OCI-LY3 (cell line): ENCODE measurements around the gene SEMA5B.

Experiments
- H2AFZ ChIP-seq: fragments of 200-600, 300-600 bp; shearing (Covaris generic); 2 replicates; pipeline ENCODE4 v1.6.0; 2014; ENCODE audit warnings: antibody characterized with exemption, low read depth, low read length
- H3K27ac ChIP-seq: fragments of 200-600, 300-600 bp; sonication (generic); 2 replicates; pipeline ENCODE4 v1.5.1; 2014; ENCODE audit warnings: mild to moderate bottlenecking, low read length, moderate library complexity, mixed read lengths
- H3K27me3 ChIP-seq: fragments of 200-600, 300-600 bp; sonication (generic); 2 replicates; pipeline ENCODE4 v1.6.1; 2014; ENCODE audit warnings: low read depth, low read length, mixed read lengths
- H3K36me3 ChIP-seq: fragments of 200-600, 300-600 bp; sonication (generic); replicated peaks from 2 replicates; pipeline ENCODE3; 2014; ENCODE audit warnings: low read depth, low read length, mixed read lengths
- H3K4me1 ChIP-seq: fragments of 300-600, 200-600 bp; sonication (generic); 2 replicates; pipeline ENCODE4 v1.6.1; 2014; ENCODE audit warnings: low read length, mixed read lengths
- H3K4me2 ChIP-seq: fragments of 200-600, 300-600 bp; sonication (generic); 2 replicates; pipeline ENCODE4 v1.6.1; 2014; ENCODE audit warnings: low read length, mixed read lengths
- H3K4me3 ChIP-seq: fragments of 300-600, 200-600 bp; sonication (generic); 2 replicates; pipeline ENCODE4 v1.5.1; 2014; ENCODE audit warnings: antibody characterized with exemption, mild to moderate bottlenecking, low read length, moderate library complexity
- H3K79me2 ChIP-seq: fragments of 300-600, 200-600 bp; shearing (Covaris generic); 2 replicates; pipeline ENCODE4 v1.6.1; 2014; ENCODE audit warnings: mild to moderate bottlenecking, low read length, mixed read lengths
- H3K9ac ChIP-seq: fragments of 300-600, 200-600 bp; shearing (Covaris generic); 2 replicates; pipeline ENCODE4 v1.6.0; 2014; ENCODE audit warnings: mild to moderate bottlenecking, low read length, moderate library complexity
- H3K9me3 ChIP-seq: fragments of 200-600, 300-600 bp; shearing (Covaris generic); 2 replicates; pipeline ENCODE4 v1.6.1; 2014; ENCODE audit warnings: low read length, mixed read lengths; ENCODE audit not compliant: insufficient read depth
- H4K20me1 ChIP-seq: fragments of 200-600, 300-600 bp; sonication (generic); 2 replicates; pipeline ENCODE4 v1.6.1; 2016; ENCODE audit warnings: low read length, mixed read lengths; ENCODE audit not compliant: insufficient read depth
- EZH2phosphoT487 ChIP-seq: fragments of 200-600 bp; shearing (Covaris generic); IDR thresholded peaks from 2 replicates; pipeline ENCODE4 v1.6.1; 2018; ENCODE audit warnings: antibody characterized with exemption, mixed run types, low read depth
- TF ChIP-seq, protein P1 (sequence below): fragments of 200-600, 300-600 bp; sonication (generic); IDR thresholded peaks from 2 replicates; pipeline ENCODE4 v1.5.1; 2014; ENCODE audit warnings: antibody characterized with exemption, low read length, low read depth

The SEMA5B gene

DNA sequence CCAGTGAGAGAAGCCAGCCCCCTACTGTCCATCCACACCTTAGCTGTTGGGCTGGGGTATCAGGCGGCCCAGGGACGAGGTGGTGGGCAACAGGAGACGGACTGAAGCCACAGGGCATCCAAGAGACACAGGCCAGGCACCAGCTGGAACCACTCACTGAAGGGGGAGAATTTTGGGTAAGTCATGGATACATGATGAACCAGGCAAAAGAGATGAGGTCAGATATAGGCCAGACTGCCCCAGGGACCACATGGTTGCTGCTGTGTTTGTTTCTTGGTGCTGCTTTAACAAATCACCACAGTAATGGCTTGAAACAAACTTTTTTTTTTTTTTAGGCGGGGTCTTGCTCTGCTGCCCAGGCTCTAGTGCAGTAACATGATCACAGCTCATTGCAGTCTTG lies 66.4 kb downstream of the SEMA5B start:
- no peaks in the 10 kb centered on the region for H3K79me2 ChIP-seq
- no peak for TF ChIP-seq EZH2phosphoT487
- TF ChIP-seq, protein P1, sequence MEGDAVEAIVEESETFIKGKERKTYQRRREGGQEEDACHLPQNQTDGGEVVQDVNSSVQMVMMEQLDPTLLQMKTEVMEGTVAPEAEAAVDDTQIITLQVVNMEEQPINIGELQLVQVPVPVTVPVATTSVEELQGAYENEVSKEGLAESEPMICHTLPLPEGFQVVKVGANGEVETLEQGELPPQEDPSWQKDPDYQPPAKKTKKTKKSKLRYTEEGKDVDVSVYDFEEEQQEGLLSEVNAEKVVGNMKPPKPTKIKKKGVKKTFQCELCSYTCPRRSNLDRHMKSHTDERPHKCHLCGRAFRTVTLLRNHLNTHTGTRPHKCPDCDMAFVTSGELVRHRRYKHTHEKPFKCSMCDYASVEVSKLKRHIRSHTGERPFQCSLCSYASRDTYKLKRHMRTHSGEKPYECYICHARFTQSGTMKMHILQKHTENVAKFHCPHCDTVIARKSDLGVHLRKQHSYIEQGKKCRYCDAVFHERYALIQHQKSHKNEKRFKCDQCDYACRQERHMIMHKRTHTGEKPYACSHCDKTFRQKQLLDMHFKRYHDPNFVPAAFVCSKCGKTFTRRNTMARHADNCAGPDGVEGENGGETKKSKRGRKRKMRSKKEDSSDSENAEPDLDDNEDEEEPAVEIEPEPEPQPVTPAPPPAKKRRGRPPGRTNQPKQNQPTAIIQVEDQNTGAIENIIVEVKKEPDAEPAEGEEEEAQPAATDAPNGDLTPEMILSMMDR, result no peak
- no peaks in the 10 kb centered on the region for H3K9me3 ChIP-seq
- no peak overlapping the region for H3K27ac ChIP-seq
- no peaks in the 10 kb centered on the region for H3K27me3 ChIP-seq
- no peaks in the 10 kb centered on the region for H4K20me1 ChIP-seq
- H3K4me2 ChIP-seq, result no peak overlapping the region
- peaks cover 14% of the 10 kb centered on the region for H3K4me1 ChIP-seq
- no peak overlapping the region for H3K4me3 ChIP-seq
- H2AFZ ChIP-seq, result no peak overlapping the region
- no peak overlapping the region for H3K9ac ChIP-seq
- H3K36me3 ChIP-seq, result no peaks in the 10 kb centered on the region

DNA sequence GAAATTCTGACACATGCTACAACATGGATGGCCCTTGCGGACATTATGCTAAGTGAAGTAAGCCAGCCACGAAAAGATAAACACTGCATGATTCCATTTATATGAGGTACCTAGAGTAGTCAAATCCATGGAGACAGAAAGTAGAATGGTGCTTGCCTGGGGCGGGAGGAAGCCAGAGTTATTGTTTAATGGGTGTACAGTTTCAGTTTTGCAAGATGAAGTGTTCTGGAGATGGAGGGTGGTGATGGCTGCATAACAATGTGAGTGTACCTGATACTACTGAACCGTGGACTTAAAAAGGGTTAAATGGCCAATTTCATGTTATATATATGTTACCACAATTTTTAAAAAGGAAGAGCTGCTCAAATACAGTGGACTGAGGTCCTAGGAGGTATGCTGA lies 66.9 kb downstream of the SEMA5B start:
- Histone ChIP-seq H3K27ac (no peak overlapping the region), H3K9ac (no peak overlapping the region), H3K36me3 (no peaks in the 10 kb centered on the region), H3K4me1 (peaks cover 9% of the 10 kb centered on the region; the same call in 1 of the 2 replicates), H3K9me3 (no peaks in the 10 kb centered on the region), H3K4me3 (no peak overlapping the region), H3K27me3 (no peaks in the 10 kb centered on the region), H3K79me2 (no peaks in the 10 kb centered on the region), H3K4me2 (no peak overlapping the region), H4K20me1 (no peaks in the 10 kb centered on the region), H2AFZ (no peak overlapping the region)
- TF ChIP-seq, protein P1, result no peak
- TF ChIP-seq EZH2phosphoT487, result no peak

DNA sequence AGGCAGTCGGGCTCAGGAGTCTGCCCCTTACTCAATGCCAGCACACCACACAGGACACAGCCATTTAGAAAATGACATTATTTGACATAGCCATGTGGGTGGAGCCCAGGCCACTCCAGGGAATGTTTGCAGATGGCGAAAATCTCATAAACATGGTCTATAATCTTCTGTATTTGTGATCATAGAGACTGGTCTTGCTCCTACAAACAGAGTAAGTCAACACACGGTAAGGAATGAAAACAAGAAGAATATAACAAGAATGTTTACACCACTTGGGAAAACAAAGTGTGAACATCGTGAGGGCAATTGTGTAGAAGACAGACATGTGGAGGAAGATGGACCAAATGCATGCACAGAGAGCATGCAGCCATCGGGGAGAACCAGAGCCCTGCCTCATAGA lies 68.2 kb downstream of the SEMA5B start:
- no peaks in the 10 kb centered on the region for H4K20me1 ChIP-seq
- H3K27me3 ChIP-seq, result no peaks in the 10 kb centered on the region

DNA sequence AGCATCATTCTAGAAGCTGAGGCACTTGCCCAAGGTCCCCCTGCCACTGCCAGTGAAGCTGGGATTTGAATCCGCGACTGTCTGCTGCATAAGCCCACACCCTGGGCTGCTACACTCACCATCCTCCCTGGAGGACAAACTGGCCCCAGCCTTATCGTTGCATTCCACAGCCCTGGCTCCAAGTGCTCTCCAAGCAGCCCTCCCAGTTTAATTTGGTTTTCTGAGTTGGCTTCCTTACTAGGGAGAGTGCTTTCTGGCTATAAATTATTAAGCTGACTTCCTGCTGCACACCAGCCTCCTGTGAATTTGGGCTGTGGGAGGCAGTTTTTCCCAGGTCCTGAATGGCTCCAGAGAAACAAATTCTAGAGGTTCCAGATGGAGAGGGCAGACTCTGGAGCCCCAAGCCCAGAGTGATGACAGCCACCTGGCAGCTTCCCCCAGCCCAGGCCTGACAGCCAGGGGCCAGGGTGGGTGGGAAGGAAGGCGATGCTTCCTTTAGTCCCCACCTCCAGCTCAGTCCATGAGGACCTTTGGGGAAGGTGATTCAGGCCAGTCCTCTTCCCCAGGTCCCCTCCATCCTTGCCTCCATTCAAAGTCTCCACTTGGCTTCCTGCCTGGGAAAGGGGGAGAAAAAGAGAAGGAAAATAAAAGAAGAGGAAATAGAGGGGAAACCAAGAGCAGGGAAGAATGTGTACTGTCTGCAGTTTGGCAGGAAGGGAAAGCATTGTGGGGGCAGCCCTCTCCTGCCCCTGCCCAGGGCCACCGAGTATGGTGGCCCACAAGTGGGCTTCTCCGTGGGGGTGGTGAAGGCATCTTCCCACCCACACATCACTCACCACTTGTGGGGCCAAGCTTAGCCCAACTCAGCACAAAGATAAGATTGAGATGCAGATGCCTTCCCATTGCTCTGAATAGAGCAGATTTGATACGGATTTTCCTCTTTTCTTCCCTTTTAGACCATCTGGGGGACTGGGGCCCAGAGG lies 69.6 kb downstream of the SEMA5B start:
- H3K4me1 ChIP-seq, result peaks cover 14% of the 10 kb centered on the region
- H4K20me1 ChIP-seq, result no peaks in the 10 kb centered on the region
- H3K36me3 ChIP-seq, result no peaks in the 10 kb centered on the region
- H3K9me3 ChIP-seq, result no peaks in the 10 kb centered on the region
- H3K27me3 ChIP-seq, result no peaks in the 10 kb centered on the region
- no peak for TF ChIP-seq EZH2phosphoT487
- TF ChIP-seq, protein P1, result no peak
- no peak overlapping the region for H3K4me2 ChIP-seq
- no peak overlapping the region for H3K4me3 ChIP-seq
- no peak overlapping the region for H2AFZ ChIP-seq
- H3K9ac ChIP-seq, result no peak overlapping the region
- no peak overlapping the region for H3K27ac ChIP-seq
- no peaks in the 10 kb centered on the region for H3K79me2 ChIP-seq

More for the DNA sequence above, 68.2 kb downstream of the SEMA5B start:
- H2AFZ ChIP-seq, result no peak overlapping the region
- no peaks in the 10 kb centered on the region for H3K9me3 ChIP-seq
- TF ChIP-seq EZH2phosphoT487, result no peak
- TF ChIP-seq, protein P1, result no peak
- H3K4me1 ChIP-seq, result 0 out of 2 replicates have a peak, but pooled peaks cover under 1% of the 10 kb centered on the region
- H3K9ac ChIP-seq, result no peak overlapping the region
- H3K27ac ChIP-seq, result no peak overlapping the region
- H3K79me2 ChIP-seq, result no peaks in the 10 kb centered on the region
- H3K4me3 ChIP-seq, result no peak overlapping the region
- H3K36me3 ChIP-seq, result no peaks in the 10 kb centered on the region
- H3K4me2 ChIP-seq, result no peak overlapping the region
